ENCODE data around the gene ULK4.

The ULK4 gene

GRCh38 chr3:41874022-41874421 lies 87.9 kb downstream of the ULK4 start:
- H3K9me3 ChIP-seq (ENCODE audit: control insufficient read depth, insufficient read depth, low read length) = no peaks in the 10 kb centered on the region
- no peaks in the 10 kb centered on the region for H3K79me2 ChIP-seq (ENCODE audit: control insufficient read depth, low read length)
- no peaks in the 10 kb centered on the region for H3K4me1 ChIP-seq (ENCODE audit: control insufficient read depth, low read length)
- no peak overlapping the region for H3K27ac ChIP-seq (ENCODE audit: low read depth, low read length)
- H3F3A ChIP-seq (ENCODE audit: control insufficient read depth, insufficient read depth) = no peaks in the 10 kb centered on the region
- H3K27me3 ChIP-seq (ENCODE audit: control insufficient read depth, low read length) = no peaks in the 10 kb centered on the region
- H3K4me2 ChIP-seq (ENCODE audit: low read length) = no peak overlapping the region
- H4K20me1 ChIP-seq (ENCODE audit: control insufficient read depth, insufficient read depth, low read depth, low read length) = no peaks in the 10 kb centered on the region
- H3K4me3 ChIP-seq (ENCODE audit: low read length) = no peak overlapping the region
- H3K9me2 ChIP-seq (replicated peaks; ENCODE audit: control insufficient read depth, low read length) = no peaks in the 10 kb centered on the region
- TF ChIP-seq EZH2phosphoT487 (IDR thresholded peaks at IDR 0.05; ENCODE audit: borderline replicate concordance, low read length) = no peak
- TF ChIP-seq CTCF (IDR thresholded peaks at IDR 0.05; ENCODE audit: low read depth, low read length, poor library complexity, severe bottlenecking) = no peak
- no peaks in the 10 kb centered on the region for H3K36me3 ChIP-seq (ENCODE audit: control insufficient read depth, low read length)

- Histone ChIP-seq H3K36me3 (ENCODE audit: control insufficient read depth, low read length) (no peaks in the 10 kb centered on the region), H3K27me3 (ENCODE audit: control insufficient read depth, low read length) (no peaks in the 10 kb centered on the region), H3K4me2 (ENCODE audit: low read length) (no peak overlapping the region), H3F3A (ENCODE audit: control insufficient read depth, insufficient read depth) (no peaks in the 10 kb centered on the region), H3K4me1 (ENCODE audit: control insufficient read depth, low read length) (no peaks in the 10 kb centered on the region), H3K27ac (ENCODE audit: low read depth, low read length) (no peak overlapping the region), H3K9me3 (ENCODE audit: control insufficient read depth, insufficient read depth, low read length) (no peaks in the 10 kb centered on the region), H3K4me3 (ENCODE audit: low read length) (no peak overlapping the region), H3K79me2 (ENCODE audit: control insufficient read depth, low read length) (no peaks in the 10 kb centered on the region), H4K20me1 (ENCODE audit: control insufficient read depth, insufficient read depth, low read depth, low read length) (no peaks in the 10 kb centered on the region), H3K9me2 (replicated peaks; ENCODE audit: control insufficient read depth, low read length) (no peaks in the 10 kb centered on the region)
- TF ChIP-seq CTCF (IDR thresholded peaks at IDR 0.05; ENCODE audit: low read depth, low read length, poor library complexity, severe bottlenecking) = no peak
- no peak for TF ChIP-seq EZH2phosphoT487 (IDR thresholded peaks at IDR 0.05; ENCODE audit: borderline replicate concordance, low read length)
Measured at GRCh38 chr3:41872157-41872556, 89.7 kb downstream of the ULK4 start.

DNA sequence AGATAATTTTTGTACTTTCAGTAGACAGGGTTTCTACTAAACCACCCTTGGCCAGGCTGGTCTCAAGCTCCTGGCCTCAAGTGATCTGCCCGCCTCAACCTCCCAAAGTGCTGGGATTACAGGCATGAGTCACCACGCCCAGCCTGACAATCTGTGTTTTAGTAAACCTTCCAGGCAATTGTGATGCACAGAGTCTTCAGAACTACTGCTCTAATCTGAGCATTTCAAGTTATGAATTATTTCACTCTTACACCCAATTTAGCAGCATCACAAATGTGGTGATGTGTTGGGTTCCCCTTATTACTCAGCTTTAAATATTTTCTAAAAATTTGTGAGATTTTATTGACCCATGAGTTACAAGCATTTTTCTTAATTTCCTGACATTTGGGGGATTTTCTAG lies 94.4 kb downstream of the ULK4 start:
- Histone ChIP-seq H3K36me3 (ENCODE audit: control insufficient read depth, low read length) (no peaks in the 10 kb centered on the region), H3K27me3 (ENCODE audit: control insufficient read depth, low read length) (no peaks in the 10 kb centered on the region), H3K9me2 (replicated peaks; ENCODE audit: control insufficient read depth, low read length) (no peaks in the 10 kb centered on the region), H3F3A (ENCODE audit: control insufficient read depth, insufficient read depth) (no peaks in the 10 kb centered on the region), H3K27ac (ENCODE audit: low read depth, low read length) (no peak overlapping the region), H4K20me1 (ENCODE audit: control insufficient read depth, insufficient read depth, low read depth, low read length) (no peaks in the 10 kb centered on the region), H3K4me3 (ENCODE audit: low read length) (no peak overlapping the region), H3K79me2 (ENCODE audit: control insufficient read depth, low read length) (no peaks in the 10 kb centered on the region), H3K9me3 (ENCODE audit: control insufficient read depth, insufficient read depth, low read length) (no peaks in the 10 kb centered on the region), H3K4me1 (ENCODE audit: control insufficient read depth, low read length) (no peaks in the 10 kb centered on the region), H3K4me2 (ENCODE audit: low read length) (no peak overlapping the region)
- TF ChIP-seq EZH2phosphoT487 (IDR thresholded peaks at IDR 0.05; ENCODE audit: borderline replicate concordance, low read length) (no peak), CTCF (IDR thresholded peaks at IDR 0.05; ENCODE audit: low read depth, low read length, poor library complexity, severe bottlenecking) (no peak)

- H3K27me3 ChIP-seq (ENCODE audit: control insufficient read depth, low read length) = no peaks in the 10 kb centered on the region
- no peaks in the 10 kb centered on the region for H3F3A ChIP-seq (ENCODE audit: control insufficient read depth, insufficient read depth)
- H3K27ac ChIP-seq (ENCODE audit: low read depth, low read length) = no peak overlapping the region
- TF ChIP-seq EZH2phosphoT487 (IDR thresholded peaks at IDR 0.05; ENCODE audit: borderline replicate concordance, low read length) = no peak
- TF ChIP-seq CTCF (IDR thresholded peaks at IDR 0.05; ENCODE audit: low read depth, low read length, poor library complexity, severe bottlenecking) = no peak
- H3K4me3 ChIP-seq (ENCODE audit: low read length) = no peak overlapping the region
- no peaks in the 10 kb centered on the region for H3K9me2 ChIP-seq (replicated peaks; ENCODE audit: control insufficient read depth, low read length)
- no peaks in the 10 kb centered on the region for H3K79me2 ChIP-seq (ENCODE audit: control insufficient read depth, low read length)
- H3K36me3 ChIP-seq (ENCODE audit: control insufficient read depth, low read length) = no peaks in the 10 kb centered on the region
- H3K9me3 ChIP-seq (ENCODE audit: control insufficient read depth, insufficient read depth, low read length) = no peaks in the 10 kb centered on the region
- H4K20me1 ChIP-seq (ENCODE audit: control insufficient read depth, insufficient read depth, low read depth, low read length) = no peaks in the 10 kb centered on the region
- no peak overlapping the region for H3K4me2 ChIP-seq (ENCODE audit: low read length)
- H3K4me1 ChIP-seq (ENCODE audit: control insufficient read depth, low read length) = no peaks in the 10 kb centered on the region
Measured at GRCh38 chr3:41866298-41866697, 95.6 kb downstream of the ULK4 start.

Data from DOHH2 (cell line).